T-helper 17 cell (primary cell): ENCODE data around the gene TAS2R50. TPM values are rescaled to one million over a fixed set of nuclear protein-coding genes. Genes with fewer than 3 reads are reported as not detected.
"Not testable (repeated sequence)": the region's sequence is repeated elsewhere in the genome, so short reads cannot be mapped to it uniquely, and the experiment has no call there.

Experiments used
- ATAC-seq: fragments of 150-1000 bp; cut with Tn5 transposase; 2 replicates; pipeline ENCODE4 v1.10.0; 2021; ENCODE audit warnings: mild to moderate bottlenecking, moderate library complexity
- DNase-seq, 3 donors: peaks; one replicate each; pipeline versions ENCODE4 v3.0.0 to v3.0.0-alpha.2; 2020 to 2021
- H3K9me3 ChIP-seq: one replicate; pipeline ENCODE4 v1.7.0; 2013; ENCODE audit warnings: low read length, mild to moderate bottlenecking; ENCODE audit not compliant: control insufficient read depth, poor library complexity, severe bottlenecking
- H3K27ac Mint-ChIP-seq: one replicate; pipeline ENCODE4 v1.8.0; 2022; ENCODE audit warnings: mild to moderate bottlenecking, moderate library complexity, mixed read lengths
- H3K27me3 Mint-ChIP-seq: one replicate; pipeline ENCODE4 v1.8.0; 2022; ENCODE audit warnings: mixed read lengths
- H3K36me3 Mint-ChIP-seq: one replicate; pipeline ENCODE4 v1.8.0; 2022; ENCODE audit warnings: low read depth, mixed read lengths
- H3K4me1 Mint-ChIP-seq: one replicate; pipeline ENCODE4 v1.8.0; 2022; ENCODE audit warnings: mild to moderate bottlenecking, mixed read lengths
- H3K4me3 Mint-ChIP-seq: one replicate; pipeline ENCODE4 v1.8.0; 2022; ENCODE audit warnings: mild to moderate bottlenecking, moderate library complexity, mixed read lengths
- total RNA-seq, 4 donors: library from RNA in 2 of 4; stranded (reverse) in 2 of 4; gene quantifications; one replicate each; pipeline ENCODE4 v1.2.3 and lab custom pipeline; 2022 to 2026

TAS2R50 gene, protein sequence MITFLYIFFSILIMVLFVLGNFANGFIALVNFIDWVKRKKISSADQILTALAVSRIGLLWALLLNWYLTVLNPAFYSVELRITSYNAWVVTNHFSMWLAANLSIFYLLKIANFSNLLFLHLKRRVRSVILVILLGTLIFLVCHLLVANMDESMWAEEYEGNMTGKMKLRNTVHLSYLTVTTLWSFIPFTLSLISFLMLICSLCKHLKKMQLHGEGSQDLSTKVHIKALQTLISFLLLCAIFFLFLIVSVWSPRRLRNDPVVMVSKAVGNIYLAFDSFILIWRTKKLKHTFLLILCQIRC
- total RNA-seq (under 1 TPM; 0.47 to 0.91 TPM), total RNA-seq (lab: John Stamatoyannopoulos, UW) (0.38 to 0.58 reads per million in 2 donors)

DNA sequence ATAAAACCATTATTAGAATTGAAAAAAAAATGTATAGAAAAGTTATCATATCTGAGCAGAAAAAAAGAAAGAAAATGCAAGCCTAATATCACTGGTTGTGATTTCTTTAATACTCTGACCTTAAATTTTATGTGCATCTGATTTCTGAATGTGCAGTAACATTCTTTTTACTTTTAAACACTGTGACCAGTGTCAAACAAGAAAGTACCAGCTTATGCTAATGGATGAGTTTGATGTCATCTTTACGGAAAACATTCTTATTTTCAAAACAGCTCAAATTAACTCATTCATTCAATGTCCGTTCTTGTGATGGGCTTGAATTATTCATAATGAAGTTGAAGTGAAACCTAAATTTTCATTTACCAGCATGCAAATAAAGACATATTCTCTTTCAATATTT, at the start of gene TAS2R50:
TAS2R50 (minus strand) TSS at position 101 of the 400 bp plus-strand sequence; CDS start at position 49, 52 bp downstream.
- H3K27ac Mint-ChIP-seq = no peak within 1 kb of the TSS
- ATAC-seq = no peak
- H3K4me3 Mint-ChIP-seq = peak within 1 kb of the TSS; percentile 19
- H3K4me1 Mint-ChIP-seq = peaks cover 14% of the 10 kb centered on the region
- H3K27me3 Mint-ChIP-seq = no peaks in the 10 kb centered on the region
- H3K9me3 ChIP-seq = no peaks in the 10 kb centered on the region
- peaks cover 6% of the 10 kb centered on the region for H3K36me3 Mint-ChIP-seq
- DNase-seq = no peak

- H3K36me3 Mint-ChIP-seq, H3K4me3 Mint-ChIP-seq, ATAC-seq, DNase-seq, H3K9me3 ChIP-seq, H3K27me3 Mint-ChIP-seq, H3K27ac Mint-ChIP-seq, H3K4me1 Mint-ChIP-seq: not testable (repeated sequence)
These were observed 47.2 kb upstream of the TAS2R50 start for GRCh38 chr12:11033959-11034358.

- no peaks in the 10 kb centered on the region for H3K4me1 Mint-ChIP-seq
- no peaks in the 10 kb centered on the region for H3K27me3 Mint-ChIP-seq
- H3K9me3 ChIP-seq = no peaks in the 10 kb centered on the region
- H3K27ac Mint-ChIP-seq = no peak within 1 kb of the TSS
- no peak for DNase-seq
- H3K4me3 Mint-ChIP-seq = no peak within 1 kb of the TSS
- ATAC-seq = no peak
- peaks cover 2% of the 10 kb centered on the region for H3K36me3 Mint-ChIP-seq
These were observed 44.6 kb upstream of the TAS2R50 start, which contains the start of gene TAS2R31 for GRCh38 chr12:11031307-11031706. Gene TAS2R31, minus strand, starts transcription at chr12:11031407. Its CDS starts 72 bp downstream, at chr12:11031335.

GRCh38 chr12:11026118-11026517, 39.4 kb upstream of the TAS2R50 start:
- ATAC-seq (no peak), DNase-seq (no peak)
- no peak overlapping the region for H3K27ac Mint-ChIP-seq
- no peaks in the 10 kb centered on the region for H3K27me3 Mint-ChIP-seq
- peaks cover 2% of the 10 kb centered on the region for H3K36me3 Mint-ChIP-seq
- H3K4me3 Mint-ChIP-seq = no peak overlapping the region
- H3K4me1 Mint-ChIP-seq = peaks cover 6% of the 10 kb centered on the region
- H3K9me3 ChIP-seq = no peaks in the 10 kb centered on the region

DNA sequence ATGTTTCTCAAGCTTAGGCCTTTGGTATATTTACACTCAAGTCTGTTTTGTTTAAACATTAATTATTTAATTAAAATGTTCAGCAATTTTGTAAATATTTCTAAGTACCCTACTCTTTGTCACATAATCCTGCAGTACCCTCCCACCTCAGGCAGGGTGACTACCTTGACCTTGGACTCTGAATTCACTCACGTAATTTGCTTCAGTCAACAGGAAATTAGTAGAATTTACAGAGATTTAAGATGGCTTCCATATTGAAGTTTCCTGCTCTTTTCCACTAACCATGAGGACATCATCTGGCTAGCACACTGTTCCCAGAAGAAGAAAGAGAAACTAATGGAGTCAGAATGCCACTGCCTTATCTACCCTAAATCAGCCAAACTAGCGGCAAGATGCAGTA, 36.7 kb upstream of the TAS2R50 start:
- no peaks in the 10 kb centered on the region for H3K27me3 Mint-ChIP-seq
- no peak overlapping the region for H3K4me3 Mint-ChIP-seq
- H3K9me3 ChIP-seq = no peaks in the 10 kb centered on the region
- no peak for ATAC-seq
- peaks cover 2% of the 10 kb centered on the region for H3K36me3 Mint-ChIP-seq
- H3K4me1 Mint-ChIP-seq = peaks cover 6% of the 10 kb centered on the region
- DNase-seq = no peak
- no peak overlapping the region for H3K27ac Mint-ChIP-seq

- Mint-ChIP-seq H3K4me3 (no peak within 1 kb of the TSS), H3K27ac (no peak within 1 kb of the TSS), H3K27me3 (no peaks in the 10 kb centered on the region), H3K4me1 (peaks cover 6% of the 10 kb centered on the region), H3K36me3 (no peaks in the 10 kb centered on the region)
- no peak for DNase-seq
- ATAC-seq = no peak
- H3K9me3 ChIP-seq = no peaks in the 10 kb centered on the region
These were observed 35.8 kb upstream of the TAS2R50 start, which contains the start of gene TAS2R19 for GRCh38 chr12:11022520-11022919. Gene TAS2R19, minus strand, starts transcription at chr12:11022620. Its CDS starts 49 bp downstream, at chr12:11022571.

DNA sequence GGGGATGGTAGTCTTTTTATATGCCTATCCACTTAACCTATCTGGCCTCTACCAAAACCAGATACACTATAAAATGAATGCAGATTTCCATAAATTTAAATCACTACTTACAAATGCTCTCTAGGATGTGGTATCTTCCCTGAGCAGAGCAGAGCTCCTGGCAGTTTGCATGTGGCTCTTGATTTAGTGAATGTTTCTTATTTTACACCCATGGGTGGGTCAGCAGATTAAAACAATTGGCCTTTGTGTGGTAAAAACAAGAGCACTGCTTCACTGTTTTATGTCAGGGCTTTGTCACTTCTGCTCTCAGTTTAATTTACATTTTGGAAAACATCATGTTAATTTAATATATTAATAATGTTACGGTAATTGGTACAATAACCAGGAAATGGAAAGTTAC, 30.2 kb upstream of the TAS2R50 start:
- ATAC-seq (no peak), DNase-seq (no peak)
- Mint-ChIP-seq H3K27me3 (no peaks in the 10 kb centered on the region), H3K27ac (no peak overlapping the region), H3K36me3 (peaks cover 2% of the 10 kb centered on the region), H3K4me3 (no peak overlapping the region), H3K4me1 (peaks cover 14% of the 10 kb centered on the region)
- H3K9me3 ChIP-seq = no peaks in the 10 kb centered on the region

DNA sequence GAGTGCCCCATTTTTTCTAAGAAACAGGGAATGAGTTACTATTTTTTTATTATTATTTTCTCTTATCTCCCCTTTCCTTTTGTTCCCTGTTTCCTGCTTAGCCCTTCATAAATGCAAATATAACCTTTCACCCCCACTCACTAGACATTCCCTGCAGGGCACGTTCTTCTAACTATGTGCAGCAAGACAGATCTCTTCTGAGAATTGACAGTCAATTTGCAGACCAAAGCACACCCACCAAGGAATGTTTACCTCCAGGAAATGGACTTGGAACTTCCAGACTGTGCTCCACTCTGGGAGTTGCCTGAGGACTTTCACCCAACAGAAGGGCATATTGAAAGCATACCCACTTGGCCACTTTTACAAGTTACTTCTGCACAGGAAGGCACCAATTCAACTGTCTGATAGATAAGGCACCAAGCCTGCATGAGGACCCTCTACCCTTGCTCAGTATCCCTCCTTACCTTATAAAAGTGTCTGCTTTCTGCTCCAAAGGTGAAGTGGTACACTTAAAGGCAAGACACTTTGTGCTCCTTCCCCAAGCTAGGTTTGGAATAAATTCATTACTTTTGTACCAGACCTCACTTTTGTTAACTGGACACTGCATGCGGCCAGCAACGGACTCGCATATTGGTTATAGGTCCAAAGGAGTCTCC, 29.2 kb upstream of the TAS2R50 start:
- H3K27me3 Mint-ChIP-seq = no peaks in the 10 kb centered on the region
- peaks cover 2% of the 10 kb centered on the region for H3K36me3 Mint-ChIP-seq
- no peak for ATAC-seq

DNA sequence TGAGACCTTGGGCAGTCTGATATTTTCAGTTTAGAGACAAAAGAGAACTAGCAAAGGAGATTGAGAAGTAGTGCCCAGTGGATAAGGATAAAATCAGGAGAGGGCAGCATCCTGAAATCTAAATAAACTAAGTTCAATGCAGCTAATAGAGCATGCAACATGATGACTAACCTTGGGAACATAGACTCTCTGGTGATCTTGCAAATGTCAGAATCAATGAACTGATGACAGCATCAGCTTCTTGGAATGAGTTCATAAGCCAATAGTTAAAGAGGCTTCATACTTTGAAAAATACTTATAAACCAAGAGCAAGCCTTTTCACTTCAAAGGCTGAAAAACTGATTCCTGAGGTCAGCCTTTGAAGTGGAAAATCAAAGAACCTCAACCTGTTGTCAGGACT, 27.5 kb upstream of the TAS2R50 start:
- no peaks in the 10 kb centered on the region for H3K27me3 Mint-ChIP-seq
- no peaks in the 10 kb centered on the region for H3K9me3 ChIP-seq
- peaks cover 9% of the 10 kb centered on the region for H3K4me1 Mint-ChIP-seq
- H3K27ac Mint-ChIP-seq = no peak overlapping the region
- no peak for DNase-seq
- no peak for ATAC-seq
- peaks cover 2% of the 10 kb centered on the region for H3K36me3 Mint-ChIP-seq
- no peak overlapping the region for H3K4me3 Mint-ChIP-seq

More for the DNA sequence above, 29.2 kb upstream of the TAS2R50 start:
- no peak overlapping the region for H3K27ac Mint-ChIP-seq
- no peaks in the 10 kb centered on the region for H3K9me3 ChIP-seq
- peaks cover 9% of the 10 kb centered on the region for H3K4me1 Mint-ChIP-seq
- H3K4me3 Mint-ChIP-seq = no peak overlapping the region
- DNase-seq = no peak

- Mint-ChIP-seq H3K27ac (no peak overlapping the region), H3K4me1 (no peaks in the 10 kb centered on the region), H3K36me3 (no peaks in the 10 kb centered on the region), H3K27me3 (no peaks in the 10 kb centered on the region), H3K4me3 (no peak overlapping the region)
- H3K9me3 ChIP-seq = no peaks in the 10 kb centered on the region
- DNase-seq (no peak), ATAC-seq (no peak)
These were observed 20.9 kb upstream of the TAS2R50 start for GRCh38 chr12:11007608-11008007.

GRCh38 chr12:10998204-10998603, 11.5 kb upstream of the TAS2R50 start, which contains the start of gene TAS2R20:
Gene TAS2R20, minus strand, starts transcription at chr12:10998304. Its CDS starts 429 bp downstream, at chr12:10997875.
- ATAC-seq (no peak), DNase-seq (no peak)
- Mint-ChIP-seq H3K27ac (no peak within 1 kb of the TSS), H3K36me3 (peaks cover 3% of the 10 kb centered on the region), H3K4me3 (no peak within 1 kb of the TSS), H3K27me3 (no peaks in the 10 kb centered on the region), H3K4me1 (no peaks in the 10 kb centered on the region)
- H3K9me3 ChIP-seq = no peaks in the 10 kb centered on the region

- H3K36me3 Mint-ChIP-seq = peaks cover 7% of the 10 kb centered on the region
- ATAC-seq (no peak), DNase-seq (no peak)
- no peak overlapping the region for H3K27ac Mint-ChIP-seq
- no peaks in the 10 kb centered on the region for H3K27me3 Mint-ChIP-seq
- H3K4me1 Mint-ChIP-seq = no peaks in the 10 kb centered on the region
- no peaks in the 10 kb centered on the region for H3K9me3 ChIP-seq
- H3K4me3 Mint-ChIP-seq = no peak overlapping the region
These were observed 7.6 kb upstream of the TAS2R50 start for GRCh38 chr12:10994307-10994706.

DNA sequence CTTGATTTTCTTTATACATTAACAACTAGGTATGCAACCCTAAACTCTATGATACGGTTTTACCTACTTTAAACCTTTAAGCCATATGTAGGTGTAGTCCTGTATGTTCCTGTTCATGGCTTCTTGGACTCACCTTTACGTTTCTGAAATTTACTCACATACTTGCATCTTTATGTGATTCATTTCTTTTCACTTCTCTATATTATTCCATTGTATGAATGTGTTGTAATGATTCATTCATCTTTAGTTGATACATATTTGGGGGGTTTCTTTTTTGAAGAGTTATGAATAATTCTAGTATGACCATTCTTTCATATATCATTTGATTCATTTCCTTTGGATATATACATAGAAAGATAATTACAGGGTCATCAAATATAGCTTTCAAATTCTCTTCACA, 2.4 kb upstream of the TAS2R50 start:
- no peak for ATAC-seq
- Mint-ChIP-seq H3K27ac (no peak overlapping the region), H3K36me3 (peaks cover 6% of the 10 kb centered on the region)

More for the DNA sequence above, 2.4 kb upstream of the TAS2R50 start:
- Mint-ChIP-seq H3K4me3 (no peak overlapping the region), H3K4me1 (peaks cover 5% of the 10 kb centered on the region), H3K27me3 (no peaks in the 10 kb centered on the region)
- H3K9me3 ChIP-seq = no peaks in the 10 kb centered on the region
- no peak for DNase-seq
